LNCaP clone FGC (cell line): Measurements from ENCODE around the gene ZNF219.

Experiments used
- DNase-seq: peaks from one replicate; pipeline ENCODE4 v3.0.0-alpha.2; 2011; ENCODE audit warnings: low read depth
- H3K4me3 ChIP-seq: 2 replicates; pipeline ENCODE4 v1.5.1; 2011; ENCODE audit warnings: mild to moderate bottlenecking, low read depth, low read length, control low read depth
- CTCF ChIP-seq: IDR thresholded peaks from 2 replicates; pipeline ENCODE4 v1.5.1; 2012; ENCODE audit warnings: mild to moderate bottlenecking; ENCODE audit not compliant: control insufficient read depth, insufficient read depth; ENCODE audit errors: extremely low read depth

ZNF219 gene

GRCh38 chr14:21120686-21121085, 22.2 kb upstream of the ZNF219 start:
- H3K4me3 ChIP-seq = no peak overlapping the region
- no peak for DNase-seq
- no peak for TF ChIP-seq CTCF

GRCh38 chr14:21118933-21119332, 20.5 kb upstream of the ZNF219 start:
- TF ChIP-seq CTCF = no peak
- DNase-seq = no peak
- H3K4me3 ChIP-seq = no peak overlapping the region

- no peak overlapping the region for H3K4me3 ChIP-seq
- TF ChIP-seq CTCF = no peak
- no peak for DNase-seq
These were observed 14.9 kb upstream of the ZNF219 start for GRCh38 chr14:21113369-21113768.

GRCh38 chr14:21112255-21112654, 13.8 kb upstream of the ZNF219 start:
- DNase-seq = no peak
- TF ChIP-seq CTCF = no peak
- H3K4me3 ChIP-seq = no peak overlapping the region

GRCh38 chr14:21109377-21110138, 11.1 kb upstream of the ZNF219 start:
- TF ChIP-seq CTCF = no peak
- DNase-seq = no peak
- H3K4me3 ChIP-seq = no peak overlapping the region

GRCh38 chr14:21108791-21109190, 10.3 kb upstream of the ZNF219 start:
- no peak for DNase-seq
- no peak for TF ChIP-seq CTCF
- H3K4me3 ChIP-seq = no peak overlapping the region

- DNase-seq = no peak
- H3K4me3 ChIP-seq = no peak overlapping the region
- no peak for TF ChIP-seq CTCF
These were observed 8.9 kb upstream of the ZNF219 start for GRCh38 chr14:21107283-21107800.
